ENCODE results near the gene TDO2. TPM values are rescaled to one million over a fixed set of nuclear protein-coding genes. Genes with fewer than 3 reads are reported as not detected.

The TDO2 gene
- total and polyA plus RNA-seq, 8 donors: 0.35 to 1.4 (median 0.48) TPM; not detected in 4

- Histone ChIP-seq H3K27ac (no peak overlapping the region), H3K27me3 (no peaks in the 10 kb centered on the region), H3K4me3 (no peak overlapping the region), H3K4me1 (peaks cover 4 to 13% (median 8%) of the 10 kb centered on the region in 3 donors), H3K9me3 (no peaks in the 10 kb centered on the region), H3K36me3 (no peaks in the 10 kb centered on the region)
- no peak for ATAC-seq
- no peak for TF ChIP-seq CTCF (IDR thresholded peaks at IDR 0.05)
- DNase-seq: no peak
- 93 to 96% methylated on average over 4 of the region's 4 CpGs for WGBS, 2 donors
- FAIRE-seq: no peak
- intact Hi-C loops (cut with DNase I): no loop called here
Observed at GRCh38 chr4:155908187-155909139, 5.0 kb downstream of the TDO2 start.

GRCh38 chr4:155909615-155910226 is 6.2 kb downstream of the TDO2 start:
- WGBS, 2 donors: 77 to 91% methylated on average over 3 of the region's 3 CpGs
- no peak for FAIRE-seq
- no peak overlapping the region for H3K27ac ChIP-seq
- intact Hi-C loops (cut with DNase I): no loop called here
- H3K36me3 ChIP-seq: no peaks in the 10 kb centered on the region
- DNase-seq: no peak
- no peaks in the 10 kb centered on the region for H3K9me3 ChIP-seq
- no peaks in the 10 kb centered on the region for H3K27me3 ChIP-seq
- H3K4me3 ChIP-seq: no peak overlapping the region
- TF ChIP-seq CTCF (IDR thresholded peaks at IDR 0.05): no peak
- no peak for ATAC-seq
- H3K4me1 ChIP-seq: peaks cover 3 to 13% (median 4%) of the 10 kb centered on the region in 3 donors

- peaks cover 3 to 9% (median 4%) of the 10 kb centered on the region in 3 donors for H3K4me1 ChIP-seq
- ATAC-seq: no peak
- no peak overlapping the region for H3K4me3 ChIP-seq
- FAIRE-seq: no peak
- H3K9me3 ChIP-seq: no peaks in the 10 kb centered on the region
- H3K36me3 ChIP-seq: no peaks in the 10 kb centered on the region
- intact Hi-C loops (cut with DNase I): no loop called here
- 75 to 77% methylated on average over 1 of the region's 1 CpG for WGBS, 2 donors
- no peaks in the 10 kb centered on the region for H3K27me3 ChIP-seq
- no peak overlapping the region for H3K27ac ChIP-seq
- TF ChIP-seq CTCF (IDR thresholded peaks at IDR 0.05): no peak
- DNase-seq: no peak
Observed at GRCh38 chr4:155911905-155912304, 8.4 kb downstream of the TDO2 start.

- Histone ChIP-seq H3K9me3 (no peaks in the 10 kb centered on the region), H3K27me3 (no peaks in the 10 kb centered on the region), H3K36me3 (no peaks in the 10 kb centered on the region), H3K27ac (no peak overlapping the region), H3K4me3 (no peak overlapping the region), H3K4me1 (no peaks in the 10 kb centered on the region)
- intact Hi-C loops (cut with DNase I): no loop called here
- no peak for FAIRE-seq
- WGBS, 2 donors: 41 to 49% methylated on average over 5 of the region's 5 CpGs
- no peak for DNase-seq
- no peak for TF ChIP-seq CTCF (IDR thresholded peaks at IDR 0.05)
- no peak for ATAC-seq
Observed at GRCh38 chr4:155914782-155915181, 11.3 kb downstream of the TDO2 start.
